Fibroblast of peridontal ligament (primary cell): ENCODE results near the gene DYNC1I1.

Experiments
- DNase-seq: peaks from one replicate; pipeline ENCODE4 v3.0.0-alpha.2; 2010; ENCODE audit errors: extremely low read depth

The DYNC1I1 gene

DNA sequence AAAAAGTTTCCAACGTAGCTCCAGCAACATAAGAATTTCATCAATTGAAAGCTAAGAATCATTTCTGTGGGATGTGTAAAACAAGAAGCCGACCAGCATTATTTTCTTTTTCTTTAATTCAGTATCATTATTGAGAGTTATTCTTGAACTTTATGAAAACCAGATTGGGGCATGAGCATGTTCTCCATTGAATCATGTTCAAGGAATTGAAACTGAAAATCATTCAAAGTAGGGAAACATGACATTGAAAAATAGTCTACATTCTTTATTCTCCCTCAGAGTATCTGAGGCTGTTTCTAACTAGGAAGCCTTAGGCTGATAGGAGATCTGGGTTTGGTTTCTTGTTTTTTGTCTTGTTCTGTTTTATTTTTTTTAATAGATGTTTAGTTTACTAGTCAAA is 253.7 kb downstream of the DYNC1I1 start:
- peak; percentile 84 for DNase-seq

DNA sequence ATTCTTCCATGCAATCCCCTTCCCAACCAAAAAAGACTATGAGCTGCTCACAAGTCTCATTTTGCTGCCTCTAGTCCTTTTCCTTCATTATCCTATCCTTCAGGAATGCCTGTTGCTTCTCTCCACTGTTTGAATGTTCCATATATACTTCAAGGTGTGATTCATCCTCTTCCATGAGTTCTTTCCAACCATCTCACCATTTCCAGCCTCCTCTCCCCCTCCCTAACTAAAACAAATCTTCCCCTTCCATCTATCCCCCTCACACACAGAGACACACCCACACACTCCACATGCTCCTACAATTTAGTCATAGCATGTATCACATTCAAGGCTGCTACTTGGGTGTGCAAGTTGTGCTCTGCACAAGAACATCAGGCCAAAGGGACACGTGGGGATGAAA is 254.3 kb downstream of the DYNC1I1 start:
- DNase-seq: peak; percentile 53

DNA sequence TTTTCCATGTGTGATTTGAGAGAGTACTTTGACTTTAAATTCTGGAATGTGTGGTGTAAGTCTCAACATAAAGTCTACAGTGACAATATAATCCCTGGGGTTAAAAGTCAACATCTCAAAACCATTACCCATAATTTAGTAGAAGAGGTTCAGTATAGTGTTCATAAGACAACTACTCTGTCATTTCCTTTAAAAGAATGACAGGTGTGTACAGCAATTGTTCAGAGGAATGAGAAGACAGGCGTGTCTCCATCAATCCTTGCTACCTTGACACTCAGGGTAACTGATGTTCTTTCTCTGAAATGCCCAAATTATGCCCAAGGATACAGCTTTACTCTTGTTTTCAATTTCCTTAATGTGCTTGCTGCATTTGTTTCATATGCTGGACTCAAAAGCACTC is 256.4 kb downstream of the DYNC1I1 start:
- DNase-seq: no peak

DNA sequence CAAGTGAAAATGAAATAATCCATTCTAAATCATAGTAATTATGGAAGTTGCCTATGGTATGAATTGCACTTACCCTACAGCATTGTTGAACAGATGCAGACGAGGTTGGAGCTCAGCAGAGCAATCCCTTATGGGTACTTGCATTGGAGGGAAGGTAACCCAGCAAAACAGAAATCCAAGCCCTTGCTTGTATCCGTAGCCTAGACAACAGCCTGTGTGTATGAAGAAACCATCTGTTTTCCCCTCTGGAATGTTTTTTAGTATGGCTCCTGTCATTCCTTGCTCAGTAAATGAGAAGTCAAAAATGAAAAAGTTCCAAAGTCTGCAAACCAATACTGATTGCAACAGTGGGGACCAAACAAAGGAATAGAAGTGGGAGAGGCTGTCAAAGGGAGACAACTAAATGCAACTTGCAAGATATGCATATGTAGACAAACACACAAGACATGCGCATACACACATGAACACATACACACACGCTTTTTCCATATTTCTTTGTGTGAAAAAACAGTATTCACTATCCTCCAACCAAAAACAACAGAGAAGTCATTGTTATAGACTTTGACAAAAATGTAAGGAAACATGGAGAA is 260.8 kb downstream of the DYNC1I1 start:
- DNase-seq: peak; percentile 40

DNA sequence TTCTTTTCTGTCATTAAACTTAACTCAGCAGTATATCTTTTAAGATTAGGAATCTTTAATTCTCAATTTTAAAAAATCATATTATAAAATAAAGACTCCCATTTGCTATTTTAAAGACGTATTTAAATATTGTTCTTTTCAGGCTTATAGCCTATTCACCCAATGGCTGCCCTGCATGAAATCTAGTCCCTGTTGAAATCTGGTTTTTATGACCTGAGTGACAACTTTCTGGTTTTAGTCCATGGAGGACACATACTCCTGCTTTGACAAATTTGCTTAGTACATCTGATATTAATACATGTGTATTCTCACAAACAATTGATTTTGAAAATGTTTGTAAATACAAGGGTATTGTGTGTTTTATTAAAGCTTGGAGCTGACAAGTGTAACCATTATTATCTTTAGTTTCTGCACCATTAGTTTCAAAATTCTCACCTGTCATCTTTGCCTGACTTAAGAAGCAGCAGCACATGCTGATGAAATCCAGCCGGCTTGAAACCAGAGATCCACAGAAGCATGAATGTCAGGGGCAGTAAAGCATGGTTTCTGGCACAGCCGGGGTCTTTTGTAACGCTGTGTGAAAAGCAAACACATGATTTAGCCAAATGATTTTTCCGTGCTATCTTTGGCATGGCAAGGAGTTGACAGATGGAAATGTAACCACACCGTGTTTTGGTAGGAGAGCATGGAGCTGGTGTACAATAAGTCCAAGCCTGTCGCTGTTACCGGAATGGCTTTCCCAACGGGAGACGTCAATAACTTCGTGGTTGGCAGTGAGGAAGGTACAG is 262.8 kb downstream of the DYNC1I1 start:
- no peak for DNase-seq

DNA sequence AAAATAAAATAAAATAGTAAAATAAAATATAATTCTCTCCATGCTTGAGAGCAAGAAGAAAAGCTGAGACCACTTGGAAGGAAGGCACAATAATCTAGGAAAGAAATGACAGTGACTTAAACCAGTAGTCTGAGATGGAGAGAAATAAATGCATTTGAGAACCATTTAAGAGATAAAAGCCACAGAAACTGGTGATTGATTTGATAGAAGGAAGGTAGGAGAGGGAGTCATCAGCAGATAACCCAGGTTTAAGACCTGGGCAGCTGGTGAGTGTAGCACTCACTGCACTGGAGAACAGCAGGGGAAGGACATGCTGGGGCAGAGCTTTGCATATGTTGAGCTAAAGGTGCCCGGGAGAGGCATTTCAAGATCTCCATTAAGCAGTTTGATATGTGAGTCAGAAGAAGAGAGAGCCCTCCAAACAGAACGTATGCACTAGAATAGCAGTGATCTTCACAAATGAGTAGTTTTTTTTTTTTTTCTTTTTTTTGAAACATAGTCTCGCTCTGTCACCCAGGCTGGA is 268.0 kb downstream of the DYNC1I1 start:
- DNase-seq: no peak

DNA sequence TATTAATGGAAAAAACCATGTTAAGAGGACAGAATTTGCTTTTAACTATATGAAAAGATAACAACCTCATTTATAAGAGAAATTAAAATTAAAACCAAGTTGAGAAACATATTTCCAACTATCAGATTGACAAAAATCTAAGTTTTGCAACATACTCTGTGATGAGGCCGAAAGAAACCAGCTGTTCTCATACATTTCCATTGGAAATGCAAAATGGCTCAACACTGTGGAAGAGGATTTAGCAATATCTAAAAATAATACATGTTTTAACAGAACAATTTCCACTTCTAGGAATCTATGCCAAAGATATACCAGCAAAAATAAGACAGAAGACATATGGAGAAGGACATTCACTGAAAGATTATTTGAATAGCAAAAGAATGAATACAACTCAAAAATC is 268.8 kb downstream of the DYNC1I1 start:
- no peak for DNase-seq

DNA sequence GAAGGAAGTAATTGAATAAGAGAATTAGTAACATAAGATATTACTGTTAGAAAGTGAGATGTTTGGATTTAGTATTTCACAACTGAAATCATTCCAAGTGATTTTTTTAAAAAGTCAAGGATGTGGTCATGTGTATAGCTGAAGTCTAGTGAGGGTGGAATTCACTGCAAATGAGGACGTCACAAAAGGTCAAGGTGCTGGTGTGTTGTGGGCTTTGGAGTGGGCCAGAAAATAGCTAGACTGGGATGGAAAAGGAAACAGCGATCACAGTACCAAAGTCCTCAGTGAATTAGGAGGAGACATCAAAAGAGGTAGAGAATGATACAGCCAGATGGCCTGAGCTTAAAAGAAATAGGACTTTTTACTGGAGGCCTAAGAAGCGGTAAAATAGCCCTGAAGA is 272.8 kb downstream of the DYNC1I1 start:
- DNase-seq: no peak

DNA sequence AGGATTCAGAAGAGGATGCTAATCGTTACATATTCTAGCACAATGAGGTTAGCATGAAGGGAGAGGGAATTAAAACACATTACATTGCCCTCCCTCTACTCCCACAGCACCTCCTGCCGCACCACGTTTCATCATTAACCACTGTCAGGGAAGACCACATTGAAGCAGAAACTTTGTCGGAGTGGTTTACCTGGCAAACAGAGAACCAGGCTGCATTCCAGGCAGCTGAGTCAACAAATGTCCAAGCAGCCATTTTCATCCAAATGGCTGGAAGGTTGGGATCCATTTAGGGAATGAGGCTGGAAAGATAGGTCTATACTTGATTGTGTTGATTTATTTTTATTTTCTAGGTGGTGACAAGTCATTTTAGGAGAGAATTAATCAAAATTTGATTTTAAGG is 273.6 kb downstream of the DYNC1I1 start:
- DNase-seq: no peak

DNA sequence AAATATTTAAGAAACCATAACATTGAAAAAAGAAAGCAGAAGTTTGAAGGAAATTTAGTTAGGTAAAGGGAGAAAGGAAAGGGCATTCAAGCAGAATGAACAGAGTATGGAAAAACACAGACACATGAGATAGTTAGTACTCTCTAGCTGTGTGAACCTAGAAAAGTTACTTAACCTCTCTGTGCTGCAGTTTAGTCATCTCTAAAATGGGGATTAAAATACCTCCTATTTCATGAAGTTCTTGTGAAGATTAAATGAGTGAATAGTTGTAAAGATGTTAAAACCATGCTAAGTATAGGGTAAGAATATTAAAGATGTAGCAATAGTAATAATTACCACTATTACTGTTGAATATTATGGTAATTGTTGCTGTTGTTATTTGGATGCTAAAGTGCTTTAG is 279.9 kb downstream of the DYNC1I1 start:
- DNase-seq: no peak

DNA sequence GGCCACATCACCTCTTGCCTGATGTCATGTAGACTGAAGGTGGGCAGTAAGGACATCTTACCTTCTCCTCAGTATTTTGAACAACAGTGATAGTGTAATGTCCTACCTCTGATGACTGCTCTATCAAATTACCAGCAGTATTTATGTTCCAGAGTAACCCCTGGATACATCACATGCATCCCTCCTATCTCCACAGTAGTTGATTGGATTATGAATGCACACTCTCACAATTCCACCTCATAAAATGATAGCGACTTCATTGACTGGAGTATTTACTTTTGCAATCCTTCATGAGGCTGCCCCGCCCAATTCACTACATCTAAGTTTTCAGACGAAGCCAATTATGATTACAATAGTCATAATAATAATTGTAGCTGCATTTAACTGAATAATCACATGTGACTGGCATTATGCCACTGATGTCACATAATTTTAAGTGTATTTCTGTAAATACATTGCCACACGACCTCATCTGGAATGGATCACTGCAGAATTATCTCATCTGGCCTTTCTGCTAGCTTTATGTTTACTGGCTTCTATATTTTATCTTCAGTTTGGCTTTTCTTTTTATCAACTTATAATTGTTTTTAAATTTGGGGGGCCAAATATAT is 280.6 kb downstream of the DYNC1I1 start:
- DNase-seq: no peak

DNA sequence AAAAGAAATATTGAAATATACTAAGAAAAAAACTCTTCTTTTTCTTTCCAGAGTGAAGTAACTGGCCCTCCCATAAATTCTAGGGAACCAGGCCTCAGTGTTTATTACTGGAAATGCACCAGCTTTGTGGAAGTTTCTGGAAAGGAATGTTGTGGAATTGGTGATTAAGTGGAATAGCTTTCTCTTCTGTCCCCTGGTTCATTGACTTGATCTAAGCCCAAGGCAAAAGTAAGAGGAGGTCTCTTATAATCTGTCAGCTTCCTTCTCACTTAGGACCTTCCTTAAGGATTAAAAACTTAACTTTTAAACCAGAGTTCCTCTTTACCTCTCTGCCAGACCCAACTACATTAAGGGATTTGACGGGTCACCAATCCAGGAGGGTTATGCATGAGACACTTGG is 283.4 kb downstream of the DYNC1I1 start:
- DNase-seq: peak; percentile 29

DNA sequence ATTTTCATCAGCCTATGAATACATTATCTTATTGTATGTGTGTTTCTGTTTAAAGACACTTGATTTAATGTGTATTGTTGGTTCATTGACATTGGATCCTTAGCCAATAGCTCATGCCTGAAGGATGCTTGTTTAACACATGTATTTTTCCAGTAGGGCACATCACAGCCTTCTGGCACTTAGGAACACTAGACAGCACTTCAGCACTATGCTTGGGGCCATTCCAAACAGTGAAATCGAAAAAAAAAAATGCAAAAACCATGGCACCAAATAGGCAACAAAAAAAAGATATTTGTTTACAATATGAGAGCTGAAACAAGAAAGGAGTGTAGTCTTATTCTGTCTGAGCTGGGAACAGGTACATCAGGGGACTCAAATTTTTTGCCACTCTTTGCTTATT is 286.7 kb downstream of the DYNC1I1 start:
- DNase-seq: no peak

DNA sequence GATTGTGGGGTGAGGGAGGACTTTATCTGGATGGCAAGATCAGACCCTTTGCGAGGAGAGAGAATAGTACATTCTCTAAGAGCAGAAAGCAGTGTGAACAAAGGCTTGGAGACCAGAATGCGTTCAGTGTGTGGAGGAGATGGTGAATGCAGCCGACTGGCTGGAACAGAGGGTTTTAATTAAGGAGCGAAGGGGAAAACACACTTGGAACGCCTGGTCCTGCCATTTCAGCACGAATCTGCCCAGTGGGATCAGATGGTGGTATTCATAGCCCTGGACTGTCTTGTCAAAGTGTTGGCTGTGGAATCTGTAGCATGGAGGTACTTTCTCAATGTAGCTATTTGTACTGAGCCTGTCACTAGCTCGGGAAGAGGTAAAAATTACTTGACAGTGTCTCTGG is 288.7 kb downstream of the DYNC1I1 start:
- DNase-seq: no peak

DNA sequence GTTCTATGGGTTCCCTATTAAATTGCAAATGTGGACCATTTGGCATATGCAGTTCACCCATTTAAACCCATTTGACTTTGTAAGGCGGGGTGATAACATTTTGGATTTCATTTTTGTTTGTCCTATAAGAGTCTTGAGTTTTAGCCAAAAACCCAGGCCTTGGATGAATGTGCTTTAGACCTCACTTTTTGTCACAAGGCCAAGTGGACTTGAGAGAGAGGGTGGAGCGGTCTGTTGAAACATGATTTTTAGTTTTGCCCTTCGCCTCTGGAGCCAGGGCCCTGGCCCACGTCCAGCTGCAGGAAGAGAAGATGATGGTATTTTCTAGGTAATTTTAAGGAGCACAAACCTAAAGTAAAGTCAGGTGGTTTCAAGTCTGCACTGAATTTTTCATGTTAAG is 289.5 kb downstream of the DYNC1I1 start:
- peak; percentile 61 for DNase-seq

DNA sequence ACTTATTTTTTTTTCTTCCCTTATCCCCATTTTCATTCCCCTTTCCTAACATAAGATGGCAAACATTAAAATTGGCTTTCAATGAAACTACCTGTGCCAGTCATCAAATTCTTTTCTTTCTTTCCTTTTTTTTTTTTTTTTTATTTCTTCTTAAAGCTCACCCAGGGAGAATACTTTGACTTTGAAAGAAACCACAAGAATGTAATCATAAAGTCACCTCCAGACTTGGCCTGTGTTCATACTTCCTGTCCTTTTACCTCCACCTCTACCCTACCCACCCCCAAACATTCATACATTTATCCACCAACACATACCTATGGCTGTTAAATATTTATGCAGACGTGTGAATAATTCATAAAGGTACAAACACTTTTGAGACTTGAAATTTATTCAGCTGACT is 295.0 kb downstream of the DYNC1I1 start:
- DNase-seq: no peak

DNA sequence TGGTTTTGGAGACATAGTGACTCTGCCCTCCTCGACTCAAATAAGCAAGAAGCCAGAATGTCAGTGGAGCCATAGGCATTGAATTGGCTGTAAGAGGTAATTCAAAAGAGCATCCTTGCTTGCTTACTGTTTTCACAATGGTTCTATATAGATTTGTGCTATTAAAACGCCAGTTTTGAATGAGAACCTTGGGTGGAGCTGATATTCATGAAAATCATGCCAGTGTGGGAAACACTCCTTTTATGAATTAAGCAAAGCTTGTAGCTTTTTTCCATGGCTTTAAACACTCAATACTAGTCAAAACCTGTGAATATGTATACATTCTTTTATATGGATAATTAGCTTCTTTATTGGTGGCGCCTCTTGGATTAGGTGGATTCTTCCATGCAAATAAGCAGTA is 297.0 kb downstream of the DYNC1I1 start:
- DNase-seq: no peak

DNA sequence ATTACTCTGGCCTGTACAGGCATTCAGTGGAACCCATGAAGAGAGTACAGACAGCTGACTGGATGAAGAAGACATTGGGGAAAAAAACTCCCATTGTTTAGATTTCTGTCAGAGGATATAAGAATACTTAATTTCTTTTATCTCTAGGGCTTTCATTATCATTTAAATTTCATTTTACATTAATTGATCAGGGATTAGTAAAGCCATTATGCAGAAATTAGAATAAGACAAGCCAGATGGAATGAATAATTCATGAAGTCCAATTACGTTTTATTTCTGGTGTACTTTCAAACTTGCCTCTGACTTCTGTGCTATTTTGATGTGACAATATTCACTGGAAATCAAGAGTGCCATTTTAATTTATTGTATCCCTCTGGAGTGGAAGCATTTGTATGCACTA is 302.5 kb downstream of the DYNC1I1 start:
- DNase-seq: no peak

DNA sequence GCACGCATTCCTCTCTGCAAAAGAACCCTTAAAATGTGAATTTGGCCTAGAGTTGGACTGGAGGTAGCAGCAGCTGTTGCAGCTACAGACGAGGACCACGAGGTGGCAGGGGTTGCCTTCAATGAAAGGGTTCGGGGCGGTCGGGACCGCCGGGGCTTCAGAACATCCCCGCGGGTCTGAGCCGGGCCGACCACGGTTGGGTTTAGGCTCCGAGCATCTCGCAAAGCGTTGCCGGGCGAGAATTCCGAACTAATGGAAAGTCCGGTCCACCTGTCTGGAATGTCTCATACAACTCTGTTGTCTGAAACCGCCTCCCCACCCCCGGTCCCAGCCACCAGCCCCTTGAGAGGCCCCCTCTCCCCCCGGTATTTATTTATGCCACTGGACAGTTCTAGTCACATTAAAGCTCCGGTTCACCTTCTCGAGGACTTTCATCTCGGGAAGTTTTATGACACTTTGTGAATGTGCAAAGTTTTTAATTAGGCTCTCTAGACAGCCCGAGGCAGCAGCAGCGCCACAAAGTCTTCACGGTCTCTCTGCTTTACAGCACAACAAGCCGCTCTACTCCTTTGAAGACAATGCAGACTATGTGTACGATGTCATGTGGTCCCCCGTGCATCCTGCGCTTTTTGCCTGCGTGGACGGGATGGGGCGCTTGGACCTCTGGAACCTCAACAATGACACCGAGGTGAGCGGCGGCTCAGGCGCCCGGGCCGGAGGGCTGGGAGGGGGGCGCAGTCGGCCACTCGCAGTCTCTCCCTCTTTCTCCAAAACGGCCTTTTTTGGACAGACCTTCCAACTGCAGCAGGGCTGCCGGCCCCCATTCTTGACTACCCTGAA is 303.4 kb downstream of the DYNC1I1 start:
- DNase-seq: peak; percentile 74

DNA sequence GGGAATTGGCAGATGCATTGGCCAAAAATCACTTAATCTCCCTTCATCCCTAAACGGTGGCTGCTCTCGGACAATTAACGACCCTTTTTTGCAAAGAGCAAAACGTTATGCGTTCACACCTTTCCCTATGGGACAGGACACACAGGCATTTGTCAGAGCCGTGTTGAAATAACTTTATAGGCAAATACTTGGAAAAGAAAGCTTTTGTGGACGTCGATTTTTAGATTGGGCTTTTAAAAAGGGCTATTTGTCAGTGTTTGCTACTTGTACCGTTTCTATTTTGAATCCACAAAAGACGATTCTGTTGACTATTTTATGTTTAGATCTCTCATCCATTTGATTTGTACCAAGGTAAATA is 304.0 kb downstream of the DYNC1I1 start:
- no peak for DNase-seq

DNA sequence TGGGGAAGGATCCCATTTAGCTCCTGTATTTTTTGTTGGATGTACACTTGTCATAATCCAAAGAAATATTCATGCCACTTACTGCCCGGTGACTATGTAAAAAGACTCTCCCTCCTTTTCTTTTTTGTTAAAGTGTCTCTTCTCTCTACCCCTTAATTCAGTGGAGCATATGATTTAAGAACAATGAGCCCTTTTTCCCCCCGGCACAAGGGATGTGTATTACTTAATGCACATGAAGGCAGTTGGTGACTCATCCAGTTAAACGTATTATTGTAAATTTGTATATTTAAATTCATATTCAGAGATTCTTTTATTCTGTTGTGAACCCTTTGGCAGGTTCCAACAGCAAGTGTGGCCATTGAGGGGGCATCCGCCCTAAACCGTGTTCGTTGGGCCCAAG is 307.7 kb downstream of the DYNC1I1 start:
- DNase-seq: no peak

DNA sequence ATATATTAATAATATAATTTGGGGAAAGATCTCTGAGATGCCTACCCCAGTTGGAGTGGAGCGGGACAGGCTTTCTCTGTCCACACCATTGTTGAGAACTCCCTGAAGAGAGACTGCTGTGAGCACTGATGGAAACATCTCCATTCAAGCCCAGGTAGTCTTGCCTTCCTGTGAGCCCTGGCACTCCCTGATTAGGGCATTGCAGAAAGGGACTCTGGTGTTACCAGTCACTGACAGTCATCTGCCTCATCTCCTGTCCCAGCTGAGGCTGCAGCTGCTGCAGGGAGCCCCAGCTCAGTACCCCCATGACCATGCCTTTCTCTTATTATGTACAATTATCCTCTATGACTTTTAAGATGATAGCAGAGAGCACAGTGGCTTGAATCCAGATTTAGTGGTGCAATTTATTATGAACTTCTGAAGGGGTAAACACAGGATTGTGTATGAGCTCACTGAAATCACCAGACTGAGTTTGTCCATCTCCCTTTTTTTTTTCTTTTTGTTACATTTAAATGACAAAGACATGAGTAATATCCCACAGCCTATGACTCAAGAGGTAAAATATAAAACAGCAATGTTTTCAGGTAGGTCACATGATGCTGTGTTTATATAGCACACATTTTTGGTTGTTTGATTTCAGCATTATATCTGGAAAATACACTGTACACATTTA is 312.7 kb downstream of the DYNC1I1 start:
- DNase-seq: peak; percentile 70
